Myocyte (in vitro differentiated cells): Measurements from ENCODE around the gene ZNF846. TPM values are rescaled to one million over a fixed set of nuclear protein-coding genes. Genes with fewer than 3 reads are reported as not detected.
"Not testable (repeated sequence)": the region's sequence is repeated elsewhere in the genome, so short reads cannot be mapped to it uniquely, and the experiment has no call there.

Experiments
- DNase-seq: peaks from one replicate; pipeline ENCODE4 v3.0.0-alpha.2; 2012; ENCODE audit warnings: low read depth
- polyA plus RNA-seq: library from polyadenylated mRNA; unstranded; fragments of >200 nt; gene quantifications from one replicate; pipeline ENCODE4 v1.2.1, GENCODE V29; 2012; ENCODE audit warnings: missing spikeins
- total RNA-seq: library from RNA; depleted of rRNA; stranded (reverse); fragments of >200 nt; gene quantifications from 2 replicates; pipeline ENCODE4 v1.2.3, GENCODE V29; 2014

Gene ZNF846
- total RNA-seq: 6.5 and 8.8 TPM in 2 replicates
- polyA plus RNA-seq: 6.4 TPM

- peak; percentile 96 for DNase-seq
These were observed at the start of gene ZNF846 for GRCh38 chr19:9768175-9769112. ZNF846 (minus strand) TSS chr19:9768738; CDS start chr19:9764950, 3,788 bp downstream.

GRCh38 chr19:9818175-9818733 lies 49.7 kb upstream of the ZNF846 start:
- no peak for DNase-seq

GRCh38 chr19:9811139-9811538 lies 42.6 kb upstream of the ZNF846 start:
- DNase-seq: no peak

- DNase-seq: no peak
These were observed 40.6 kb upstream of the ZNF846 start for GRCh38 chr19:9808855-9809824.

GRCh38 chr19:9806803-9807202 lies 38.3 kb upstream of the ZNF846 start:
- no peak for DNase-seq

GRCh38 chr19:9801976-9802375 lies 33.4 kb upstream of the ZNF846 start:
- DNase-seq: no peak

- no peak for DNase-seq
These were observed 30.6 kb upstream of the ZNF846 start for GRCh38 chr19:9799162-9799561.

GRCh38 chr19:9797871-9798270 lies 29.3 kb upstream of the ZNF846 start:
- no peak for DNase-seq

GRCh38 chr19:9796113-9796773 lies 27.7 kb upstream of the ZNF846 start:
- peak; percentile 89 for DNase-seq

GRCh38 chr19:9793071-9793591 lies 24.6 kb upstream of the ZNF846 start:
- no peak for DNase-seq

- DNase-seq: peak; percentile 84
These were observed 23.9 kb upstream of the ZNF846 start for GRCh38 chr19:9792206-9793070.

- peak; percentile 93 for DNase-seq
These were observed 23.1 kb upstream of the ZNF846 start for GRCh38 chr19:9791552-9792205.

GRCh38 chr19:9791073-9791367 lies 22.5 kb upstream of the ZNF846 start:
- DNase-seq: not testable (repeated sequence)

- not testable (repeated sequence) for DNase-seq
These were observed 21.0 kb upstream of the ZNF846 start for GRCh38 chr19:9789579-9789978.

GRCh38 chr19:9789066-9789465 lies 20.5 kb upstream of the ZNF846 start:
- DNase-seq: no peak

GRCh38 chr19:9788604-9789003 lies 20.1 kb upstream of the ZNF846 start:
- DNase-seq: not testable (repeated sequence)

- no peak for DNase-seq
These were observed 18.3 kb upstream of the ZNF846 start for GRCh38 chr19:9786819-9787218.

- no peak for DNase-seq
These were observed 17.8 kb upstream of the ZNF846 start for GRCh38 chr19:9786342-9786741.
